ENCODE results near the gene CEP350. TPM values are rescaled to one million over a fixed set of nuclear protein-coding genes. Genes with fewer than 3 reads are reported as not detected.

The CEP350 gene
- total and polyA plus RNA-seq, 2 of the 13 experiments (the other 11 are each of a cell fraction or from before 2014, with no cell fraction given), result 7.6 to 35.9 TPM

GRCh38 chr1:180116964-180117763 lies 162.6 kb downstream of the CEP350 start (continued):
- TF ChIP-seq ZBTB37 (CRISPR knock-in tag; IDR thresholded peaks at IDR 0.05) (no peak), ZBTB7B (CRISPR knock-in tag; IDR thresholded peaks at IDR 0.05) (peak; percentile 56; the same call in 1 of the 2 replicates), PRMT3 (CRISPR knock-in tag; IDR thresholded peaks at IDR 0.05; ENCODE audit: borderline replicate concordance, low read depth) (0 out of 2 replicates have a peak, but pooled peaks have one; percentile 84), PREB (CRISPR knock-in tag; IDR thresholded peaks at IDR 0.05) (no peak), NAIF1 (CRISPR knock-in tag; IDR thresholded peaks at IDR 0.05; ENCODE audit: borderline replicate concordance) (no peak), ZNF547 (CRISPR knock-in tag; IDR thresholded peaks at IDR 0.05) (peak; percentile 66; the same call in 1 of the 2 replicates), ZBTB3 (CRISPR knock-in tag; IDR thresholded peaks at IDR 0.05; ENCODE audit: borderline replicate concordance, low read depth) (peak; percentile 86; the same call in 1 of the 2 replicates), ZNF772 (CRISPR knock-in tag; IDR thresholded peaks at IDR 0.05) (peak; percentile 85), FOXJ3 (CRISPR knock-in tag; IDR thresholded peaks at IDR 0.05; ENCODE audit: borderline replicate concordance) (peak; percentile 86; the same call in 1 of the 2 replicates), ZNF747 (CRISPR knock-in tag; IDR thresholded peaks at IDR 0.05; ENCODE audit: borderline replicate concordance) (peak; percentile 97), MTERF4 (CRISPR knock-in tag; IDR thresholded peaks at IDR 0.05) (peak; percentile 86), BORCS8-MEF2B (CRISPR knock-in tag; IDR thresholded peaks at IDR 0.05) (peak; percentile 76; the same call in 1 of the 2 replicates), AKAP8 (CRISPR knock-in tag; IDR thresholded peaks at IDR 0.05) (no peak), RXRB (CRISPR knock-in tag; IDR thresholded peaks at IDR 0.05; ENCODE audit: borderline replicate concordance) (peak; percentile 94), FOXA1 (IDR thresholded peaks at IDR 0.05) (no peak), FOXA1 (CRISPR knock-in tag; IDR thresholded peaks at IDR 0.05) (peak; percentile 75), ZNF598 (CRISPR knock-in tag; IDR thresholded peaks at IDR 0.05; ENCODE audit: borderline replicate concordance) (peak; percentile 22; the same call in 1 of the 2 replicates)
- TF ChIP-seq, protein P1, sequence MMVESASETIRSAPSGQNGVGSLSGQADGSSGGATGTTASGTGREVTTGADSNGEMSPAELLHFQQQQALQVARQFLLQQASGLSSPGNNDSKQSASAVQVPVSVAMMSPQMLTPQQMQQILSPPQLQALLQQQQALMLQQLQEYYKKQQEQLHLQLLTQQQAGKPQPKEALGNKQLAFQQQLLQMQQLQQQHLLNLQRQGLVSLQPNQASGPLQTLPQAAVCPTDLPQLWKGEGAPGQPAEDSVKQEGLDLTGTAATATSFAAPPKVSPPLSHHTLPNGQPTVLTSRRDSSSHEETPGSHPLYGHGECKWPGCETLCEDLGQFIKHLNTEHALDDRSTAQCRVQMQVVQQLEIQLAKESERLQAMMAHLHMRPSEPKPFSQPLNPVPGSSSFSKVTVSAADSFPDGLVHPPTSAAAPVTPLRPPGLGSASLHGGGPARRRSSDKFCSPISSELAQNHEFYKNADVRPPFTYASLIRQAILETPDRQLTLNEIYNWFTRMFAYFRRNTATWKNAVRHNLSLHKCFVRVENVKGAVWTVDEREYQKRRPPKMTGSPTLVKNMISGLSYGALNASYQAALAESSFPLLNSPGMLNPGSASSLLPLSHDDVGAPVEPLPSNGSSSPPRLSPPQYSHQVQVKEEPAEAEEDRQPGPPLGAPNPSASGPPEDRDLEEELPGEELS (CRISPR knock-in tag; IDR thresholded peaks at IDR 0.05), result peak; percentile 94
- TF ChIP-seq, protein P2, sequence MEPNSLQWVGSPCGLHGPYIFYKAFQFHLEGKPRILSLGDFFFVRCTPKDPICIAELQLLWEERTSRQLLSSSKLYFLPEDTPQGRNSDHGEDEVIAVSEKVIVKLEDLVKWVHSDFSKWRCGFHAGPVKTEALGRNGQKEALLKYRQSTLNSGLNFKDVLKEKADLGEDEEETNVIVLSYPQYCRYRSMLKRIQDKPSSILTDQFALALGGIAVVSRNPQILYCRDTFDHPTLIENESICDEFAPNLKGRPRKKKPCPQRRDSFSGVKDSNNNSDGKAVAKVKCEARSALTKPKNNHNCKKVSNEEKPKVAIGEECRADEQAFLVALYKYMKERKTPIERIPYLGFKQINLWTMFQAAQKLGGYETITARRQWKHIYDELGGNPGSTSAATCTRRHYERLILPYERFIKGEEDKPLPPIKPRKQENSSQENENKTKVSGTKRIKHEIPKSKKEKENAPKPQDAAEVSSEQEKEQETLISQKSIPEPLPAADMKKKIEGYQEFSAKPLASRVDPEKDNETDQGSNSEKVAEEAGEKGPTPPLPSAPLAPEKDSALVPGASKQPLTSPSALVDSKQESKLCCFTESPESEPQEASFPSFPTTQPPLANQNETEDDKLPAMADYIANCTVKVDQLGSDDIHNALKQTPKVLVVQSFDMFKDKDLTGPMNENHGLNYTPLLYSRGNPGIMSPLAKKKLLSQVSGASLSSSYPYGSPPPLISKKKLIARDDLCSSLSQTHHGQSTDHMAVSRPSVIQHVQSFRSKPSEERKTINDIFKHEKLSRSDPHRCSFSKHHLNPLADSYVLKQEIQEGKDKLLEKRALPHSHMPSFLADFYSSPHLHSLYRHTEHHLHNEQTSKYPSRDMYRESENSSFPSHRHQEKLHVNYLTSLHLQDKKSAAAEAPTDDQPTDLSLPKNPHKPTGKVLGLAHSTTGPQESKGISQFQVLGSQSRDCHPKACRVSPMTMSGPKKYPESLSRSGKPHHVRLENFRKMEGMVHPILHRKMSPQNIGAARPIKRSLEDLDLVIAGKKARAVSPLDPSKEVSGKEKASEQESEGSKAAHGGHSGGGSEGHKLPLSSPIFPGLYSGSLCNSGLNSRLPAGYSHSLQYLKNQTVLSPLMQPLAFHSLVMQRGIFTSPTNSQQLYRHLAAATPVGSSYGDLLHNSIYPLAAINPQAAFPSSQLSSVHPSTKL (CRISPR knock-in tag; IDR thresholded peaks at IDR 0.05), result peak; percentile 97
